Measurements from ENCODE around the gene RUNDC1. TPM values are rescaled to one million over a fixed set of nuclear protein-coding genes. Genes with fewer than 3 reads are reported as not detected.
"Not testable (repeated sequence)": the region's sequence is repeated elsewhere in the genome, so short reads cannot be mapped to it uniquely, and the experiment has no call there.

The RUNDC1 gene
- total RNA-seq, 3 donors from 2014 or later, result 22.2 to 27.0 (median 26.2) TPM

- no peak for TF ChIP-seq CTCF (IDR thresholded peaks at IDR 0.05)
- H3K9me3 ChIP-seq, result no peaks in the 10 kb centered on the region
- no peak for DNase-seq
- ATAC-seq, result no peak
- intact Hi-C loops (cut with DNase I, micrococcal nuclease), result no loop called here
- no peaks in the 10 kb centered on the region for H3K4me1 ChIP-seq (ENCODE audit: low read depth)
- H3K4me3 ChIP-seq, result no peak overlapping the region
- H3K36me3 ChIP-seq (ENCODE audit: low read depth), result peaks cover 22% of the 10 kb centered on the region
Observed at GRCh38 chr17:42989141-42989540, 8.8 kb downstream of the RUNDC1 start.

- Histone ChIP-seq H3K36me3 (ENCODE audit: low read depth) (peaks cover 22% of the 10 kb centered on the region), H3K9me3 (no peaks in the 10 kb centered on the region), H3K4me1 (ENCODE audit: low read depth) (no peaks in the 10 kb centered on the region), H3K4me3 (no peak overlapping the region)
- TF ChIP-seq CTCF (IDR thresholded peaks at IDR 0.05), result no peak
- ATAC-seq (peak; percentile 31), DNase-seq (no peak)
- intact Hi-C loops (cut with DNase I, micrococcal nuclease), result no loop called here
Observed at GRCh38 chr17:42989726-42990652, 9.6 kb downstream of the RUNDC1 start.

- DNase-seq (no peak), ATAC-seq (no peak)
- H3K4me3 ChIP-seq, result no peak overlapping the region
- H3K36me3 ChIP-seq (ENCODE audit: low read depth), result peaks cover 22% of the 10 kb centered on the region
- H3K4me1 ChIP-seq (ENCODE audit: low read depth), result no peaks in the 10 kb centered on the region
- no peaks in the 10 kb centered on the region for H3K9me3 ChIP-seq
- TF ChIP-seq CTCF (IDR thresholded peaks at IDR 0.05), result no peak
- intact Hi-C loops (cut with DNase I, micrococcal nuclease), result no loop called here
Observed at GRCh38 chr17:42991471-42991870, 11.1 kb downstream of the RUNDC1 start.

- ATAC-seq (no peak), DNase-seq (no peak)
- TF ChIP-seq CTCF (IDR thresholded peaks at IDR 0.05), result no peak
- Histone ChIP-seq H3K4me3 (no peak overlapping the region), H3K36me3 (ENCODE audit: low read depth) (peaks cover 22% of the 10 kb centered on the region), H3K9me3 (no peaks in the 10 kb centered on the region), H3K4me1 (ENCODE audit: low read depth) (no peaks in the 10 kb centered on the region)
- intact Hi-C loops (cut with DNase I, micrococcal nuclease), result no loop called here
Observed at GRCh38 chr17:42992872-42993271, 12.5 kb downstream of the RUNDC1 start.

GRCh38 chr17:42993913-42994312 lies 13.5 kb downstream of the RUNDC1 start:
- H3K9me3 ChIP-seq; DNase-seq; H3K4me3 ChIP-seq; H3K4me1 ChIP-seq (ENCODE audit: low read depth); intact Hi-C loops (cut with DNase I, micrococcal nuclease); ATAC-seq: not testable (repeated sequence)
- H3K36me3 ChIP-seq (ENCODE audit: low read depth), result peaks cover 18% of the 10 kb centered on the region

- H3K4me1 ChIP-seq (ENCODE audit: low read depth), result peaks cover 15% of the 10 kb centered on the region
- no peaks in the 10 kb centered on the region for H3K9me3 ChIP-seq
- no peak overlapping the region for H3K4me3 ChIP-seq
- H3K36me3 ChIP-seq (ENCODE audit: low read depth), result peaks cover 4% of the 10 kb centered on the region
- ATAC-seq, result no peak
- DNase-seq, result no peak
- intact Hi-C loops (cut with DNase I, micrococcal nuclease), result no loop called here
- TF ChIP-seq CTCF (IDR thresholded peaks at IDR 0.05), result no peak
Observed at GRCh38 chr17:42997390-42997983, 17.1 kb downstream of the RUNDC1 start.
